ENCODE data around the gene KLHL3. TPM values are rescaled to one million over a fixed set of nuclear protein-coding genes. Genes with fewer than 3 reads are reported as not detected.
A peak's percentile ranks its signal among the peaks of the same experiment; 100 is the strongest.

Gene KLHL3
- total and polyA plus RNA-seq, 7 experiments from 2014 or later = 4.6 to 47.3 (median 17.8) TPM

Small RNA genes within 50 kb of the gene (microRNA-seq; reads per million reads assigned to microRNA genes)
- 726 reads per million, percentile 80 among the genes with 10 or more reads in this experiment for gene MIR874 (ENCODE audit: borderline microRNAs expressed)

Other genes starting within 250 kb of the KLHL3 start
- gene SPOCK1, start 236.8 kb downstream of the KLHL3 start, total RNA-seq = 1 to 10 TPM in 1 of 5 experiments, not detected in 4; 2.8 TPM
- gene SPOCK1, start 236.8 kb downstream of the KLHL3 start, polyA plus RNA-seq = not detected
- gene HNRNPA0, start 18.3 kb upstream of the KLHL3 start, total RNA-seq = 10 to 100 TPM; 30.0 to 40.2 (median 30.7) TPM
- gene HNRNPA0, start 18.3 kb upstream of the KLHL3 start, polyA plus RNA-seq = 10 to 100 TPM; 17.8 to 20.7 TPM
- not detected for gene MYOT, start 131.8 kb upstream of the KLHL3 start, total RNA-seq
- under 1 TPM in 1 of 2 donors, not detected in 1; 0.87 TPM for gene MYOT, start 131.8 kb upstream of the KLHL3 start, polyA plus RNA-seq
- gene PKD2L2, start 153.4 kb upstream of the KLHL3 start, total RNA-seq = under 1 TPM in 2 of 5 experiments, not detected in 3; 0.46 TPM
- gene PKD2L2, start 153.4 kb upstream of the KLHL3 start, polyA plus RNA-seq = 1 to 10 TPM in 1 of 2 donors, under 1 TPM in 1; 0.26 to 1.2 TPM

Measured in naive thymus-derived CD4-positive, alpha-beta T cell (primary cell).